NCI-H1417 treated with DMSO at 0.1 percent for 48 hours (cell line): ENCODE results near the gene MGAT5.

Experiments
- DNase-seq: peaks from one replicate; lab custom pipeline; 2025; lab: John Stamatoyannopoulos, UW

MGAT5 gene

GRCh38 chr2:134502104-134502503 is 248.2 kb downstream of the MGAT5 start:
- no peak for DNase-seq
